GM21528 (cell line): ENCODE results near the gene CAMTA1.

Experiments
- ATAC-seq: cut with Tn5 transposase; IDR thresholded peaks from one replicate; pipeline ENCODE4 v1.9.1; 2021; ENCODE audit warnings: mild to moderate bottlenecking, moderate library complexity; ENCODE audit not compliant: unreplicated experiment, low FRiP score

Gene CAMTA1

GRCh38 chr1:7290971-7291970, 506.0 kb downstream of the CAMTA1 start:
- ATAC-seq = no peak

DNA sequence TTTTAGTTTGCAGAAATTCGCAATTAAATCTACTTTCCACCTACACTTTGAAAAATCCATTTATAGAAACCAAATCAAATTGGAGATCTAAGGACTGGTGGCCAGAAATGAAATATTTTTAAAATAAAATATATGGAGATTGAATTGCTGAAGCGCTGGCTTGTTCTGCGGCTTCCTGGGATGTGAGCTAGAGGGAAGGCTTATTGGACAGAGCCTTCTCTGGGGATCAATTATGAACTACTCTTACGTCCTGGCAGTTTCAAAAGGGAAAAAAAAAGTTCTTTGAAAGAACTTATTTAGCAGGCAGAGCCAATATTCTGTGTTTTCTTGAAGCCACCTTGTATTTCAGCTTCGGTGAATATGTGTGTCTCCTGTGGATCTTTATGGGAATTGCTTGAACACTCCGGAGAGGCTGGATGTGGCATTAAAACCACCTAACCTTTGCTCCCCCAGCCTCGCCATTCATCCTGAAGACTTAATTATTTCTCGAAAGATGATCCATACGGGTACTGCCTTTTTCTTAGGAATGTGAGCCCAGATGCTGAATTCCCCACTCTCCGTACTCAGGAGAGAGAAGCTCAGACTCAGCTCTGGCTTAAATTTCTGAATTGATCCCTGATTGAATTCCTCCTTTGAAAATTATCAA, 506.9 kb downstream of the CAMTA1 start:
- no peak for ATAC-seq

- no peak for ATAC-seq
These were observed 507.6 kb downstream of the CAMTA1 start for GRCh38 chr1:7292714-7293419.

DNA sequence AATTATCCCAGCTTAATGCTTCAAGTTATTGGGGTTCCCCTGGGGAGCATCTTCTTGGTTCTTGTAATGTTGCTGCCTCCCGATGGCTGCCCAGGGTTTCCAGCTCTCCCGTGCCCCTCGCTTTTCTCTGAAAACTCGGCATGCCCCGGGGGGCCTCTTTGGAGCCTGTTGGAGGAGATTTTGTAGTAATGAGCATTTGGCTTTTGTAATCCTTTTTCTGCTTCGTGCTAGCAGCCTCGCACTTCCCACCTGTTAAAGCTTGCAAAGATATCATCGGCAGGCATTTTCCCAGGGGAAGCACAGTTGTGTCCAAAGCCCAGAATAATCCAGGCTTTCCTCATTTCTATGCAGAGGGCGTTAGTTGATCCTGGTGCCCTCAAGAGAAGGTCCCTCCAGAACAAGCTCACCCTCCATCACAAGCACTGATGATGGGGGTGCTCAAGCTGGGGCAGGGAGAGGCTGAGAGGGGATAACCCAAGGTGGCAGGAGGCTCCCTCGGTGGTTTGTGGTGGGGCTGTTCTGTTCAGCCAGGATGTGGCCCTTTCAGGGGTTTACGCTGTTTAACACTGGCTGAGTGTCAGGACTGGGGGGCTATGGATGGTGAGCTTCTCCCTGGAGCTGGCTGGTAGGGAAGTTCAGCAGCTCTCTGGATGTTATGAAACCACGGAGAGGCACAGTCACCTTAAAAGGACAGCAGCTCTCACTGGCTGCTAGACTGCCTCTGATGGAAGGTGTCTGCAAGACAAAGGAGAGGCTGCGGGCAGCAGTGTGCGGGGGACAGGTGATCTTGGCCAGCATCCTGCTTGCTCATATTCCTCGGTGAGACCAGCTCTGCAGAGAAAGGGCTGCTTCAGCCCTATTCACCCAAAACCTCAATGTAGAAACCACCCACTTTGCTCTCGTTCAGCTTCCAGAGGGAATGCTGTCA, 508.7 kb downstream of the CAMTA1 start:
- ATAC-seq = no peak

DNA sequence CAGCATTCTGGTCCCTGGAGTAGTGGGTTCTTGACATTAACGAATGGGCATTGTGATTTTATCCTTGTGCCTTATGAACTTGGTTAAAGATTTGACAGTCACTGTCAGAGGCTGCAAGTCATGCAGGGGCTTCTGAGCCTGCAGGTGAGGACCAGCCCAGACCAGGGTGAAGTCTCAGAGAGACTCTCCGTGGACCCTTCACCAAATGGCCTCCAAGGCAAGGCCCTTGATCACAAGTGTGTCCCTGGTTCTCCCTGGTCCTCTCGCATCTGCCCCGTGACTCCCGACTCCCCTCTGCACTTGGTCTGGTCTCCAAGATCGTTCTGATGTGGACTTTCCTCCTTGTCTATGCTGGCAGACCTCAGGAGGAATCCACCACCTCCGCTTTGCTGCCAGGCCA, 509.4 kb downstream of the CAMTA1 start:
- ATAC-seq = no peak

GRCh38 chr1:7295946-7296345, 510.7 kb downstream of the CAMTA1 start:
- no peak for ATAC-seq

- no peak for ATAC-seq
These were observed 511.7 kb downstream of the CAMTA1 start for GRCh38 chr1:7296968-7297367.

DNA sequence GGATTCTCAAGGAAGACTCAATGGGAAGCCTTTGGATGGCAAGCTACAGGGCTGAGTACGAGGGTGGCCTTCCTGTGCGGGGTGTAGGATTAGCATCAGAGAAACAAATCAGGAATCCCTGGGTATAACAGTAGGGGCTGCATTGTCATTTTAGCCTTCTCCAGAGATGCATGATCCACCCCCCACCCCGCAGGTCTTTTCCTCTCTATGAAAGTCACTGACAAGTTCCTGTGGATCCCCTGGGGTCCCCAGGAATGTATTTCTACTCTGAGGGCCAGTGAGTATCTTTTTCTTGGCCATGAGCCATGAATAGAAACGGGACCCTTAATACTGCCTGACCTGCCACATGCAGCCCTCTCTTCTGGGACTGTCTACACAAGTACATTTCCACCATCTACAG, 512.9 kb downstream of the CAMTA1 start:
- no peak for ATAC-seq

GRCh38 chr1:7298749-7299151, 513.5 kb downstream of the CAMTA1 start:
- ATAC-seq = no peak

DNA sequence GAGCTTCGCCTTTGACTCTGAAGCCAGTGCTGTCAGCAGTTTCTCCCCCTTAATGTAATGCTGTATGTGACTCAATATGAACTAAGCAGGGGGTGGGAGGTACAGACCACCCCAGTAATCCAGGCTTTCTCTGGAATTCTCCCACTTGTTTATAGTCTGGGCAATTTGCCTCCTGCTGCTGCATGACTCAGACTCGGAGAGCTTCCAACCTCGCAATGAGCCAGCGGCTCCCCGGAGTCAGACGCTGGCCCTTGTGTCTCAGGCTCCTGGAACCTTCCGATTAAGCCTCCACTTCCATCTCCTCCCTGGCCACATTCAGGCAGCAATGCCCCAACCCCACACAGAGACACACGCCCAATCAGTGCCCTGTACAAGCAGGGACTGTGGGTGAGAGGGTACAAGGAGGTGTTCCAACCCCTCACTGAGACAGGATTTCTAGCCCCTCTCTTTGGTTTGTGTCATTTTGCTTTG, 514.1 kb downstream of the CAMTA1 start:
- no peak for ATAC-seq

- no peak for ATAC-seq
These were observed 514.7 kb downstream of the CAMTA1 start for GRCh38 chr1:7299994-7300393.

DNA sequence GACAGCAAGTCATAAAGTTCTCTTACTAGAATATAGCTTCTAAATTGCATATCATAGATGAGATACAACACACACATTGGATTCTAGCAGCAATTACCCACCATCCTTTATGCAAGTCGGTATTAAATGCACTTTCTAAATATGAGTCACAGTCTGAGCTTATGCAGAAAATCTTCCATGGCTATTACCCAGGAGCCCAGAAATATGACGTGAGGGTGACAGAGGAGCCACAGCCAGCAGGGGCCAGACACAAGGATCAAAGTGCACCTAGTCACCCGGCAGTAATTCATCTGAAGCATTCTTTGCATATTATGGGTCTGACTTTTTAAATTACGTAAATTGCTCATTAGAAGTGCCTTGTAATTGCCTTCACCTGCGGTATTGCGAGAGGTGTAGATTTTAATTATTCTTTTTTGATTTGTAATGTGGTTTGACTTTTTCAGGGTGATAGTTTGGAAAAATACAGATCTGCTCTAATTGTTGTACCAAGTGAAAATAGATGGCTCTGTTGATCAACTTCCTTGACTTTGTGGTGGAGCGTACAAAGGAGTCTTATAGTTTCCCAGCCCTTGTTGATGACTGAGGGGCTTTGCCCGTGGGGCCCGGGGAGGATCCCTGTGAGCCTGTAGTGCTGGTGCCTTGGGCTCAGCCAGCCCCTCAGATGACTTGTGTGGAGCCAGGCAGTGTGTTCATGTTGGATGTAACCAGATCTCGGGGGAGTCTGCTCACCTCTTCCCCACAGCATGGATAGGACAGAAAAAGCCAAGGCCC, 515.8 kb downstream of the CAMTA1 start:
- no peak for ATAC-seq

DNA sequence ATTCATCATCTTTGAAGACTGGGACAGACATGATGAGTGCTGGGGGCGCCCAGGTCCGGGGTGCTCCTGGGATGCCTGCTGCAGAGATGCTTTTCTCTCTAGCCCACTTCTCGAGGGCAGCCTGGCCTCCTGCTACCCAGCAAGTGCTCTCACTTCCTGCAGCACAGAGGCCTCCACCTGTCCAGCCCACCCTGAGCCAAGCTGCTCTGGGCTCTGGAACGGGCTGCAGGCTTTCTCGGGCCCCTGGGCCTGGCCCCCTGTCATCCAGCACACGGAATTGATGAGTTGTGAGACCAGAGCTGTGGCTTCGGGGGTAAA, 516.4 kb downstream of the CAMTA1 start:
- no peak for ATAC-seq

- no peak for ATAC-seq
These were observed 516.9 kb downstream of the CAMTA1 start for GRCh38 chr1:7302126-7302525.

DNA sequence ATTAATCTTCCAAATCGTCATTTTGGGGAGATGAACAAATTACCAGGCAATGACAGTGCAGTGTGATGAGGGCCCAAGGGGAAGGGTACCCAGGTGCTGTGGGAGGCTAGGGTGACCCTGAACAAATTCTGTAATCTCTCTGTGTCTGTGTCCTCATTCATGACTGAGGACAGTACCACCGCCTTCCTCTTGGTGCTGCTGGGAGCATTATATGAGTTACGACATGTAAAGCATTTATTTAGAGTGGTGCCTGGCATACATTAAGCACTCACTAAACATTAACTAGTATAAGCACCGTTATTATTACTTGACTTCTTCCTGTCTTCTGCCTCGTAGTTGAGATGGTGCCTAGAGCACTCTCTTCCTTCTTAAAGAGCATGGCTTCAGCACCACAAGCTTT, 517.6 kb downstream of the CAMTA1 start:
- ATAC-seq = no peak

- ATAC-seq = no peak
These were observed 518.5 kb downstream of the CAMTA1 start for GRCh38 chr1:7303554-7304317.

GRCh38 chr1:7313081-7313546, 527.9 kb downstream of the CAMTA1 start:
- no peak for ATAC-seq

- ATAC-seq = no peak
These were observed 528.6 kb downstream of the CAMTA1 start for GRCh38 chr1:7313826-7314225.

DNA sequence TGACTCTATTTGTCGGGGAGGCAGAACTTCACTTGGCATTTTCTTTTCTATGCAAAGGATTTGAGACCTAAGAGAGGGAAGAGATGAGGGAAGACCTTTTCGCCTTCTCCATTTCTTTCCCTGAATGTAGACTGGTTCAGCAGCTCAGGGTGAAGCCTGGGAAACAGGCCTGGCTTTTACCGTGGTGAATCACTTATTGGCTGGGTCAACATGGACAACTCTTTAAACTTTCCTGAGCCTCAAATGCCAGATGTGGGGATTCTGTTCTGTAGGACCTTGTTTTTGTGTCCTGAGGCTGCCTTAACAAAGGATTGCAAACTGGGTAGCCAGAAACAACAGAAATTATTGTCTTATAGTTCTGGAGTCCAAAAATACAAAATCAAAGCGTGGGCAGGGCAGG, 530.1 kb downstream of the CAMTA1 start:
- no peak for ATAC-seq
